Inferior parietal cortex (tissue), 1 donor: Measurements from ENCODE around the gene AP4E1.
A peak's percentile ranks its signal among the peaks of the same experiment; 100 is the strongest.
"Not testable (repeated sequence)": the region's sequence is repeated elsewhere in the genome, so short reads cannot be mapped to it uniquely, and the experiment has no call there.

ENCODE experiments used
- DNase-seq: peaks from one replicate; pipeline ENCODE4 v3.0.0-alpha.2; 2016; ENCODE audit errors: extremely low spot score

Gene AP4E1

DNA sequence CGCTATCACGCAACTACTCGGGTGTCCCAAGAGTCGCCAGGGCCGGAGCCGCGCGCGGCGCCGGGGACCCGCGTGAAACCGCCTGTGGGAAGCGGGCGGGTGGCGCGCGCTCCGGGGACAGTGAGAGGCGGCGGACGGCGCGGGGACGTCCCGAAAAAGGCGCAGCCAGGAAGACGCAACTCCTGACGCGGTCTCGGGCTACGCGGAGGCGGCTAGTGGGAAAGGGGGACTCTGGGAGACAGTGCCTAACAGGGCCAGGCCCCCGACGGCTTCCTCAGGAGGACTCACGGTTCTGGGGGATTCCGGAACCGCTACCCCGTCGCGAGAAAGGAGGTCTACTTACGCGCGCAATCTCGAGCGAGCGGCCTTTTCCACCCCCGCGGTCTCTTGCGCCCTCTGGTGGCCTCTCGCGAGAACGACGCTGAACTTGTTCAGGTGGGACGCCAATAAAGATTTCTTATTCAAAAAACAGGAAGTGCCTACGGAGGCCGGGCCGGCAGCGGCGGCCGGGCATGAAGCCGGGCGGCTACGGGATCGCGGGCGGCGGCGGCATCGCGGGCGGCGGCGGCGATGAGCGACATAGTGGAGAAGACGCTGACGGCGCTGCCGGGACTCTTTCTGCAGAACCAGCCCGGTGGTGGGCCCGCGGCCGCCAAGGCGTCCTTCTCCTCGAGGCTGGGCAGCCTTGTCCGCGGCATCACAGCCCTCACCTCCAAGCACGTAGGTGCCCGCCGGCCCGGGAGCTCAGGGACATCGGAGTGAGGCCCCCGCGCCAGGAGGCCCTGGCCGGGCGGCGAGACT lies at the start of gene AP4E1:
AP4E1 (plus strand) TSS at position 475 of the 801 bp plus-strand sequence; CDS start at position 571, 96 bp downstream.
- DNase-seq: peak; percentile 96

DNA sequence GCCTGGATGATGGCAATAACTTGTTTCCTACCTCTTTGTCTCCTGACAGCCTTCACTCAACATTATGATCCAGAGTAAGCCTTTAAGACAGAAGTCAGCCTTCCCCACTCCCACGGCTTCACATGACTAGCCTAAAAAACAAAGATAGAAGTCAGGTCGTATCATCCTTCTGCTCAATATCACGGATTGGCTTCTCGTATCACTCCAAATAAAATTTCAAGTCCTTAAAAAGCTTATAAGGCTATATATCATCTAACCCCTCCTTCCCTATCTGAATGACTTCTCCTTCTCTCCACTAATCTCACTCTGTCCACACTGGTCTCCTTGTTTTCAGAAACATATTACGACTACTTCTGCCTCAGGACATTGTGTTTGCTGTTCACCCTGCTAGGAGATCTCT lies 47.7 kb upstream of the AP4E1 start:
- DNase-seq: no peak

DNA sequence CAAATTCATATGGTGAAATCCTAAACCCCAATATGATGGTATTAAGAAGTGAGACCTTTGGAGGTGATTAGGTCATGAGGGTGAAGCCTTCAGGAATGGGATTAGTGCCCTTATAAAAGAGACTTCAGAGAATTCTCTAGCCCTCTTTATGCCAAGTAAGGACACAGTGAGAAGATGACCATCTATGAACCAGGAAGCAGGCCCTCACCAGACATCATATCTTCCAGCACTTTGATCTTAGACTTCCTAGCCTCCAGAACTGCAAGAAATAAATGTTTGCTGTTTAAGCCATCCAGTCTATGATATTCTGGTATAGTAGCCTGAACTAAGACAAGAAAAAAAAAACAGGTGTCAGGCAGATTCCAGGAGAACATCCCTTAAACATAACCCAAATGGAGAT lies 45.9 kb upstream of the AP4E1 start:
- DNase-seq: no peak

DNA sequence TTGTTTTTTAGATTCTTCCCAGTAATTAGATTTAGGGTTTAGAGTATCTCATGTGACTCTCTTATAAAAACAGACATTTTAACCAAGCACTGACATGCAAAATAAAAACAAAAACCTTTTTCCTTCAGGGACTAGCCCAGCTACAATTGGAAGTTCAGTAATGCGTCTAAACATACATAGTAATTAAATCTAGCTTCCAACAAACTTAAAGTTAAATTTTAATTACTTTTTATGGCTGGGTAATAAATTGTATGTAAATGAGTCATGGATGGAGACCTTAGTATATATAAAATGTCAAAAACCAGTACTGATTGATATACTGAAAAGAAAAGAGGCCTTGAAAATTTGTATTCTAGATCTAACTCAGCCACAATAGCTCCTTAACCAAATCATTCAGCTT lies 43.6 kb upstream of the AP4E1 start:
- no peak for DNase-seq

DNA sequence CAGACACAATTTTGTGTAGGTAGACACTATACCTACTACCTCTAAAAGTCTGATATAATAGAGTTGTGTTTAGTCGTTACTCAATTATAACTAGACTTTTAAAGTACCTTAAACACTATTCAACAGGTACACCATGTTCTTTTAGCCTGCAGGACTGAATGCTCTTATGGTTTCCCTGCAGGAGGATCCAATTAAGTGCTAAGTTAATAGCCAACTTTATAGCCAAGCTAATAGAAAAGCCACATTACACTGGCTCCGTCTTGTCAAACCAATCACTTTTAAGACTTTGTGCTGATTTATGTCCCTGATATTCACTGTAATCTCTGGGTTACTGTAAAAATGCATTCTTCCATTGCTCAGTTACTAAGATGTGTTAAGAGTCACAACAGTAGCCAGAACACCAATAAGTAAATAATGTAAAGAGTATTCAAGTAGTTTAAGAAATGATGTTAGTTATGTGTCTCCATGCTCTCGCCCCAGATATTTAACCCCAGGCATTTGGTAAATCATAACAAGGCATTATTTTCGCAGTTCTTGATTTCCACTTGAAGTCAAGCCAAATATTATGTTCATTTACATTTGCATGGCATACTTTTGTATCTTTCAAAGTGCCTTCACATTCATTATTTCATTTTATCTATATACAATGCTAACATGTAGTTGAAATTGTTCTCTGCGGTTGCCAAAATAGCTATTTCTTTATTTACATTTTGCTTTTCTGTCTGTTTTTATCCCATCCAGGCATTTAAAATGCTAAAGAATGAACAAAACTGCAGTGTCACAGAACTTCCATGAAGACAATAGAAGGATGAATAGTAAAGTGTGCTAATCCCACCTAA lies 42.7 kb upstream of the AP4E1 start:
- DNase-seq: no peak

DNA sequence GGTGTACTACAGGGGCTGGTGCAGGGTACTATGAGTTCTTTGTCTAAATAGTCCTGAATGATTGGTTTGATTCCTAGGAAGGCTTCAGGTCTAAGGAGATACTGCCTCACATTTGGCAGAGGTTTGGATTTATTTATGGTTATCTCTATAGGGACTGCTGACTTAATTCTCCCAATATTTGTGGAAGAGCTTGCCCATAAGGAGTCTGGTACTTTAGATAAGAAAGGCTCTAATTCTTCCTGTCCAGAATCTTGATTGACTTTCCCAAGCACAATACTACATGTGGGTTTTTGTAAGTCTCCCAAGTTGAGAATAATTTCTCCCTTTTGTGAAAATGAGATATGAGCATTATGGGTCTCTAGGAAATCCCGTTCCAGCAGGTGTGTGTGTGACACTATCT lies 36.7 kb upstream of the AP4E1 start:
- DNase-seq: no peak

DNA sequence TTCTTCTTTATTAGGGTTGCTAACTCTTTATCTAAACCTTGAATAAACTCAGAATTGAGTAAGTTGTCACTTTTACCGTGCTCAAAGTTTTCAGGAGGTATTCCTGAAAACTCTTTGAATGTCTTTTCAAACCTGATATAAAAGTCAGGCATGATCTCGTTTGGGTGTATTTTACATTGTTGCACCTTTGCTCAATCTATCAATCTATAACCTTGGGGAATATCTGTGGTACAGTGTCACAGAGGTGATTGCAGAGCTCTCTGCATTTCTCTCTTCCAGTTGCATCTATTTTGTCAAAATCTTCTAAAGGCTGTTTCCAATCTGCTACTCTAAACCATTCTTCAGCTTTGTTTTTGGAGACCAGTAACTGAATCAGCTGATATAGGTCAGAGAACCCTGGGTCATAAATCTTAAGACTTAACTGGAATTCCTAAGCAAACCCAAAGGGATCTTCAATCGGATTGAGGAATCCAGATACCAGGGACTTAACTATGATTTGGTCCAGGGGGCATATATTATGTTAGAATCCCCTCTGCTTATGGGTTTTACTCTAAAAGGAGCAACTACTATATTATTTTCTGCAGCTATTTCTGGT lies 35.6 kb upstream of the AP4E1 start:
- DNase-seq: no peak

DNA sequence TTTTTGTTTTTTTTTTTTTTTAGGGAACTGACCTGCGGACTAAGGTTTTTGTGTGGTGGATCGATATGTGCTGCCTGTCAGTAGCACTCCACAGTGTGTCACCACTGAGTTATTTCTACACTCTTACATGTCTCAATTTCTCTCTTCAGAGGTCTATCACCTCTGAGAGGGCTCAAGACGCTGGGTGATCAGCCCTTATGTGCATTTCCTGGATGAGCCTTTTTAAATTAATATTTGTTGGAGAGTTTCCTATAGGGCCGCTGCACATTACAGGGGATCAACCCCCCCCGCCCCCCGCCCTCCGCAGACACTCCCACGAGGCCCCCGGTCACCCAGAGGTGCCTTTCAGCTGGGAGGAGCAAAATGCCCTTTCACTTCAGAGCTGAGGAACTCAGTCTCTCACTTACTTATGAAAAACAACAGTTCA lies 34.5 kb upstream of the AP4E1 start:
- no peak for DNase-seq

DNA sequence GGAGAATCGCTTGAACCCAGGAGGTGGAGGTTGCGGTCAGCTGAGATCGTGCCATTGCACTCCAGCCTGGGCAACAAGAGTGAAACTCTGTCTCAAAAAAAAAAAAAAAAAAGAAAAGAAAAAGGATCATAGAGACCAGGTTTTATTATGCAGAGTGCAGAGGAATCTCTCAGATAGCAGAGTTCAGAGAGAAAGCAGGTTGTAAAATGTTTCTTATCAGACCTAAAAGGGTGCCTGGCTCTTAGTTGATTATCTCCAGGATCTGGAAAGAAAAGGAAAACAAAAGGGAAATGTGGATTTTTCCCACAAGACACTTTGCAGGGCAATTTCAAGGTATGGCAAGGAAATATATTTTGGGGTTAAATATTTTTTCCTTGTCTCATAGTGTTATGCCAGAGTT lies 33.2 kb upstream of the AP4E1 start:
- not testable (repeated sequence) for DNase-seq

DNA sequence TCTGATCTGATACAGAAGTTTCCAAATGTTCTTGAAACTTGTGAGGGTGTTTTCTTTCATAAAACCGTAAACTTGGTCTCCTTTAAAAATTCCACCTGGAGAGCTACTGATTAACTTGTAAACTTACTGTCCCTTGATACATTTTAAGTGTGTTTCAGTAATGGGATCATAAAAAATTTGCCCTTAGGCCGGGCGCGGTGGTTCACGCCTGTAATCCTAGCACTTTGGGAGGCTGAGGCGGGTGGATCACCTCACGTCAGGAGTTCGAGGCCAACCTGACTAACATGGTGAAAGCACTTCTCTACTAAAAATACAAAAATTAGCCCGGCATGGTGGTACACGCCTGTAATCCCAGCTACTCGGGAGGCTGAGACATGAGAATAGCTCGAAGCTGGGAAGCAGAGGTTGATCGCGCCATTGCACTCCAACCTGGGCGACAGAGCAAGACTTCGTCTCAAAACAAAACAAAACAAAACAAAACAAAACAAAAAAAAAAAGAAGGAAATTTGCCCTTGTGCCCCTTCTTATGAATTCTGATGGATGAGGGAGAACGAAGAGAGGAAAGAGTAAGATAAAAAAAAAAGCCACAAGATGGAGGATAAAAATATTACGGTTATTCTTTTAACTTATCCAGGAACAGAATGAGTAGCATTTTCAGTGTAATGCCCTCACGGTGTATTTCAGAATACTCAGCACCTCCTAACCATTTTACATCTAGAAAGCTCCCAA lies 32.1 kb upstream of the AP4E1 start:
- DNase-seq: no peak

DNA sequence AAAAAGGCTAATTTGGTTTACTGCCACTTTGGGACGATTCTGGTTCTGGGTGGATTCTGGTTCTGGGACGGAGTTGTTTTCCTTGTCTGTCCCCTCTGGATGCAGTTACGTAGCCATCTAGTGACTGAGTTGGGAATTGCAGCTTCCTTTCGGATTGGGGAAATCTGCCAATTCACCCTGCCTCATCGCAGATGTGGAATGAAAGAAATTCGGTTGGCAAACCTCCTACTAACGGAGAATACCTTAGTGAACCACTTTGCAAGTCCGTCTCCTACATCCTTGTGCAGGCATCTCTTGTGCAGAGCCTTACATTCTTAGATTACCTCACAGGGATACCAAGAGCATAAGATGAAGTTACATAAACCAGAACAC lies 31.5 kb upstream of the AP4E1 start:
- peak; percentile 96 for DNase-seq

DNA sequence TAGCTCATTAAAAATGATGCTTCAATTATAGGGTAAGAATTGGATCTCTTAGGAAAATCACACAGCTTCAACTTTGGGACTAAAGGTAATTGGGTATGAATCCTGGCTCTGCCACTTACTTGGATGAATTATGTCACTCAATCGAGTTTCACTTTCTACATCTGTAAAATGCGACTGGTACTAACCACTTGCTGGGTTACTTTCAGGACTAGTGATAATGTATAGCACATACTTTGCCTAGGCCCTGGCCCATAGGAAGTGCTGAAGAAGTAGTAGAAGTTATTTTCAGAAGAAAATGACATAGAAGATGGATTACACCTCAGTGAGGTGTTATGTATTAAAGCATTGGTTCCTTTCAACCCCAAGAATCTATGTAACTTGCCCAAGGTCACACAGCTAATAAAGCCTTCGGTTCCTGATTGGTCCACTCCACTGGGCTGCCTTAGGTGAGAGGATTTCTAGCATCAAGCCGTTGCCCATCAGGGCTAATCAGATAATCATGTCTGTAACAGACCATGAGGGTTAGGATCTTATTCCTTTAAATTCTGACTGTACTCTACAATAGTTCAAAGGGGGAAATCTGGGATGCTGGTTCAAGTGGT lies 29.4 kb upstream of the AP4E1 start:
- no peak for DNase-seq

DNA sequence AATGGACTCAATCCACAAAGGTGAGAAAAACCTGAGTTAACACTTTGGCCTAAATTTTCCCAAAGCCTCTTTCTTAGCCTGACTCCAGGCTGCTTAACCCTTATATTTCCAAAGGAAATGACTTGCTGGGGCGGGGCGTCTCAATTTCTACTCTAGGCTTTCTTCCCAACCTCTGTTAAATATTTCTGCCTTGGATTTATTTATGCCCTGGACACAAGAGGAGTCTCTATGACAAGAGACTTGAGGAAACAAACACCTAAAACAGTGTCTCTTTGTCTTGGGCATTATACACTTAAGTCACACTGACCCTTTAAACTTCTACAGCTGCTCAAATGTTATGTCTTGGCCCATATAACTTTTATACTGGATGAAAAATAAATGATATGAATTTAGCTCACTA lies 28.3 kb upstream of the AP4E1 start:
- DNase-seq: no peak

DNA sequence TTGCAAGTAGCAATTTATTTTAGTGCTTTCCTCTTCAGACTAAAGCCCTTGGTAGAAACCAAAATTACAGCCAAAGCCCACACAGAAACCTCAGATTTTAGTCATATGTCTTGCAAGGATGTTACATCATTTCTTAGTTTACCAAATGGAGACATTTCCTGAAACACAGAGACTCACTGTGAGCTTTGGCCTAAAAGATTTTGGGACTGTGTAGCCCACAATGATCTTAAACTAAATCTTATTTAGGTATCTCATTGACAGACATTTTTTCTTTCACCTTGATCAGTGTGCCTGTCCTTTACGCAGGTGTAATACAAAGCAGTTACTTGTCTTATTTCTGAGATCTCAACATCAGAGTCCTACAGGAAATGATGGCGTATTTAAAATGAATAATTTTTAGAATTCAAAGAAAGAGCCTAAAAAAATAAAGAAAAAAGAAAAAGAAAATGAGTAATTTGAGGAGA lies 27.8 kb upstream of the AP4E1 start:
- no peak for DNase-seq

DNA sequence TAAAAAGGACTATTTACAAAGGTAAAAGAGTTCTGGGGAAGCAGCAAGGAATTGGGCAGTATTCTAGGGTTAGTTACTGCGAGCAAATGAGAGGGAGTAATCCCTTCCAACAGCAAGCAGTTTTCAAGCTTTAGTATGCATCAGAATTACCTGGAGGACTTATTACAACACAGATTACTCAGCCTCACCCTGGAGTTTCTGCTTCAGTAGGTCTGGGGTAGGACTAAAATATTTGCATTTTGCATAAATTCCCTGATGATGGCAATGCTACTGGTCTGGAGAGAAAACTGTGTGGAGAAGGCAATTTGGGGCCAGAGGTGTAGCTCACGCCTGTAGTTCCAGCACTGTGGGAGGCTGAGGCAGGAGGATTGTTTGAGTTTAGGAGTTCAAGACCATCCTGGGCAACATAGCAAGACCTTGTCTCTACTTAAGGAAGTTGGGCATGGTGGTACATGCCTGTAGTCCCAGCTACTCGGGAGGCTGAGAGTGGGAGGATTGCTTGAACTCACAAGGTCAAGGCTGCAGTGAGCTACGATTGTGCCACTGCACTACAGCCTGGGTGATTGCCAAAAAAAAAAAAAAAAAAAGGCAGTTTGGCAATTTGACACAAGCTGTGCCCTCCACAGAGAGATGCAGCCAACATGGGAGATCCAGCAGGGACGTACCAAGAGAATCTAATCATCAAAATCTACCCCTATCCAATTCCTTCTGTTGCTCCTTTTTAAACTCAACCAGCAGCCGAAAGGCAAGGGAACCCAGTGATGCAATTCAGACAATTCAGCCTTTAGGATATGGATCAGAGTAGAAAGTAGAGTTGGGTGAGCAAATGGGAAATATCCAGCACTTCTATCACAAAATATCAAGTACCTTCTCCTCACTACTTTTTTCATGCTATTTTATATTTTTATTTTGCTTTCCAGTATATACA lies 27.1 kb upstream of the AP4E1 start:
- DNase-seq: no peak

DNA sequence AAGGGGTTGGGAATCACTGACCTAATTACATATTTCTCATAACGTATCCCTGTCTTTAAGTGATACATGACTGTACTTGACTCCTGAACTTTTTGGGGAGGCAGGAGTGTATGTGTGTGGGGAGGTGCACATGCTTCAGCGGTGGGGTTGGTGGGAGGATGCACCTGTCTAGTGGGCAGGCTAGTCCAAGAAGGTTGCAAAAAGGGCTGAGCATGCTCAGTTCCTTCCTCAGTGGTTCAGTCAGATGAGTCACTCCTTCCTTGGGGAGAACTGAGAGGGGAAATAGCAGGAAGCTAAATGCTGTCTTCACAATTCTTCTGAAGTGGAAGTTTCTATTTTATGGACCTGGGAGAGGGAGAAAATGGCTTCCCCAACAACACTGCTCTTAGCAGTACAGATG lies 24.6 kb upstream of the AP4E1 start:
- no peak for DNase-seq

DNA sequence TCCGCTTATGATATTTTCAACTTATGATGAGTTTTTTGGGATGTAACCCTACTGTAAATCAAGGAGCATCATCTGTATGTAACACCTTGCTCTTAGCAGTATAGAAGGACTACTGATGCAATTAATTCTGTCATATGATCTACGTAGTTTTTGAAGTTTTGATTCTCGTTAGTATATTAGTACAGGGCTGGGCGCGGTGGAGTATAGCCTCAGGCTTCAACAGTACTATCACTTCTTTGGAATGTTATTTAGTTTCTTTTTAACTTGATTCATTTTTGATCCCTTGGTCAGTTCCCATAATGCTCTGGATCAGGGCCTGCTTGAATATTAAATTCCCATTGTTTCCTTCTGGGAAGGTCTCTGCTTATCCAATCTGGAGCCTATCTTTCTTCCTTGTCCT lies 23.9 kb upstream of the AP4E1 start:
- DNase-seq: no peak

DNA sequence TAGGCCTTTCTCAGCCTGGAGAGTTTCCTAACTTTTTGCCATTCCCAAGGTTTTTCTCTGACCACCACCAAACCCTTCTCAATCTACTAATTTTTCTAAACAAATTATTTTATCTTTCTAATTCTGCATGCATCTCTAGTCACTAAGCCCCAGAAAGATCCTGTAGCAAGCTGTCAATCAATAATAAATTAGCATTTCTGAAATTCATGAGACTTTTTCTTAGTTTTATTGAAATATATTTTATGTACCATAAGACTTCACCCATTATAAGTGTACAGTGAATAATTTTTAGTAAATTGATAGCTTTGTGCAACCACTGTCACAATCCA lies 22.4 kb upstream of the AP4E1 start:
- DNase-seq: no peak

DNA sequence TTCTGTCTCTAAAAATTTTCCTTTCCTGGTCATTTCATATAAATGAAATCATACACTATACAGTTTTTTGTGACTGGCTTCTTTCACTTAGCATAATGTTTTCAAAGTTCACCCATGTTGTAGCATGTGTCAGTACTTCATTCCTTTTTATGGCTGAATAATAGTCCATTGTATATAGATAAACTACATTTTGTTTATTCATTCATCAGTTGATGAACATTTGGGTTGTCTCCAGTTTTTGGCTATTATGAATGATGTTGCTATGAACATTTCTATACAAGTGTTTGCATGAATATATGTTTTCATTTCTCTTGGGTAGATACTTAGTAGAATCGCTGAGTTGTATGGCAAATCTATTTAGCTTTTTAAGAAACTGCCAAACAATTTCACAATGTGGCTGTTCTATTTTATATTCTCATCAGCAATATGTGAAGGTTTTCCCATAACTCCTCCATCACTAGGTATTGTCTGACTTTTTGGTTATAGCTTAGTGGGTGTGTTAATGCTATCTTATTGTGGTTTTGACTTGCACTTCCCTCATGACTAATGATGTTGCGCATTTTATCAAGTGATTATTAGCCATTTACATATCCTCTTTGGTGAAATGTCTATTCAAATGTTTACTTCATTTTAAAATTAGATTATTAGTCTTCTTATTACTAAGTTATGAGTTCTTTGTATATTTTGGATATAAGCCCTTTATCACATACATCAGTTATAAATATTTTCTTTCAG lies 21.7 kb upstream of the AP4E1 start:
- DNase-seq: no peak

DNA sequence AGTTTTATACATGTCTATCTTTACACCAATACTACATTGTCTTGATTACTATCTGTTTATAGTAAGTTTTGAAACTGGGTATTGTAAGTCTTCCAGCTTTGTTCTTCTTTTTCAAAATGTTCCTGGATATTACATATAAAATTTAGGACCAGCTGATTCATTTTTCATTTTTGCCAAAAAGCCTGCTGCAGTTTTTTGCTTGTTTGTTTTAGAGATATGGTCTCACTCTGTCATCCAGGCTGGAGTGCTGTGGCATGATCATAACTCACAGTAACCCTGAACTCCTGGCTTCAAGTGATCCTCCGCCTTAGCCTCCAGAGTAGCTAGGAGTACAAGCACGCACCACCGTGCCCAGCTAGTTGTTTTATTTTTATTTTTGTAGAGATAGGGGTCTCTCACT lies 20.4 kb upstream of the AP4E1 start:
- DNase-seq: no peak
